Neural cell (in vitro differentiated cells): ENCODE results near the gene APRT. TPM values are rescaled to one million over a fixed set of nuclear protein-coding genes. Genes with fewer than 3 reads are reported as not detected.

Source experiments
- H2AFZ ChIP-seq: fragments of 200-600, 300-800 bp; sonication (generic), shearing (Covaris generic); 2 replicates; pipeline ENCODE4 v1.6.0; 2014; ENCODE audit warnings: low read depth, mild to moderate bottlenecking, antibody characterized with exemption, low read length, moderate library complexity
- H3F3A ChIP-seq: fragments of 200-600 bp; shearing (Covaris generic); 2 replicates; pipeline ENCODE4 v1.6.1; 2016; ENCODE audit warnings: mild to moderate bottlenecking, moderate library complexity, mixed read lengths, antibody characterized with exemption, low read length; ENCODE audit not compliant: insufficient read depth, poor library complexity, severe bottlenecking
- H3K27ac ChIP-seq: fragments of 200-600, 300-800 bp; sonication (generic), shearing (Covaris generic); 2 replicates; pipeline ENCODE4 v1.5.1; 2014; ENCODE audit warnings: mild to moderate bottlenecking, low read length, moderate library complexity
- H3K27me3 ChIP-seq: fragments of 300-800, 200-600 bp; sonication (generic), shearing (Covaris generic); 2 replicates; pipeline ENCODE4 v1.6.0; 2014; ENCODE audit warnings: mild to moderate bottlenecking, low read depth, low read length, moderate library complexity; ENCODE audit not compliant: insufficient read depth
- H3K36me3 ChIP-seq: fragments of 300-800, 200-600 bp; sonication (generic), shearing (Covaris generic); 2 replicates; pipeline ENCODE4 v1.5.1; 2014; ENCODE audit warnings: mild to moderate bottlenecking, antibody characterized with exemption, low read length, moderate library complexity; ENCODE audit not compliant: insufficient read depth
- H3K4me2 ChIP-seq: fragments of 300-800, 200-600 bp; sonication (generic), shearing (Covaris generic); 2 replicates; pipeline ENCODE4 v1.6.0; 2014; ENCODE audit warnings: mild to moderate bottlenecking, low read length
- H3K4me3 ChIP-seq: fragments of 300-800, 200-600 bp; sonication (generic), shearing (Covaris generic); 2 replicates; pipeline ENCODE4 v1.5.1; 2014; ENCODE audit warnings: mild to moderate bottlenecking, low read length, moderate library complexity
- H3K79me2 ChIP-seq: fragments of 200-600 bp; shearing (Covaris generic); replicated peaks from 2 replicates; pipeline ENCODE4 v1.6.0; 2014; ENCODE audit warnings: mild to moderate bottlenecking, low read length, moderate library complexity; ENCODE audit not compliant: insufficient read depth
- H3K9ac ChIP-seq: fragments of 300-800, 200-600 bp; sonication (generic), shearing (Covaris generic); 2 replicates; pipeline ENCODE4 v1.6.1; 2016; ENCODE audit warnings: mild to moderate bottlenecking, low read length, mixed read lengths
- H3K9me2 ChIP-seq: fragments of 200-600 bp; shearing (Covaris generic); 2 replicates; pipeline ENCODE4 v1.6.1; 2016; ENCODE audit warnings: mild to moderate bottlenecking, low read length, mixed read lengths; ENCODE audit not compliant: insufficient read depth
- H3K9me3 ChIP-seq: fragments of 200-600, 300-800 bp; sonication (generic), shearing (Covaris generic); 2 replicates; pipeline ENCODE4 v1.6.1; 2016; ENCODE audit warnings: mild to moderate bottlenecking, mixed run types, low read length, moderate library complexity, mixed read lengths
- H4K20me1 ChIP-seq: fragments of 200-600 bp; shearing (Covaris generic); 2 replicates; pipeline ENCODE4 v1.6.1; 2016; ENCODE audit warnings: mild to moderate bottlenecking, mixed run types; ENCODE audit not compliant: insufficient read depth
- CTCF ChIP-seq: fragments of 450-650 bp; IDR thresholded peaks from 2 replicates; pipeline ENCODE4 v1.5.1; 2014; ENCODE audit warnings: antibody characterized with exemption, mild to moderate bottlenecking, moderate library complexity; ENCODE audit not compliant: poor library complexity, severe bottlenecking
- MXI1 ChIP-seq: fragments of 450-650 bp; conservative IDR thresholded peaks from 2 replicates; pipeline ENCODE4 v1.6.1; 2014; ENCODE audit warnings: antibody characterized with exemption, mild to moderate bottlenecking; ENCODE audit not compliant: poor library complexity, severe bottlenecking
- POLR2AphosphoS5 ChIP-seq: IDR thresholded peaks from 2 replicates; pipeline ENCODE4 v1.6.1; 2012
- RAD21 ChIP-seq: fragments of 450-650 bp; conservative IDR thresholded peaks from 2 replicates; pipeline ENCODE4 v1.6.1; 2014; ENCODE audit warnings: antibody characterized with exemption, mild to moderate bottlenecking, moderate library complexity
- REST ChIP-seq: IDR thresholded peaks from 2 replicates; pipeline ENCODE4 v1.6.1; 2012; ENCODE audit warnings: borderline replicate concordance
- SMC3 ChIP-seq: fragments of 450-650 bp; conservative IDR thresholded peaks from 2 replicates; pipeline ENCODE4 v1.6.1; 2014; ENCODE audit warnings: antibody characterized with exemption, mild to moderate bottlenecking, moderate library complexity; ENCODE audit not compliant: poor library complexity
- TAF1 ChIP-seq: IDR thresholded peaks from 2 replicates; pipeline ENCODE4 v1.6.1; 2012; ENCODE audit warnings: low read depth
- polyA plus RNA-seq: library from polyadenylated mRNA; depleted of rRNA; stranded (reverse); fragments of >200 nt; gene quantifications from 2 replicates; pipeline ENCODE4 v1.2.3, GENCODE V29; 2014

Gene APRT
- polyA plus RNA-seq, 1 donor from 2014 or later: 52.0 TPM

- no peaks in the 10 kb centered on the region for H3K79me2 ChIP-seq
These were observed 31.3 kb downstream of the APRT start for GRCh38 chr16:88780142-88781062.

More at GRCh38 chr16:88780142-88781062, 31.3 kb downstream of the APRT start:
- H3K4me2 ChIP-seq: no peak overlapping the region
- H3K27ac ChIP-seq: no peak overlapping the region
- H3K9me2 ChIP-seq: no peaks in the 10 kb centered on the region
- no peaks in the 10 kb centered on the region for H3K9me3 ChIP-seq
- H3K27me3 ChIP-seq: peaks cover 28% of the 10 kb centered on the region
- TF ChIP-seq POLR2AphosphoS5 (no peak), TAF1 (no peak), CTCF (no peak), MXI1 (no peak), SMC3 (no peak), REST (no peak), RAD21 (no peak)
- H2AFZ ChIP-seq: no peak overlapping the region
- no peaks in the 10 kb centered on the region for H4K20me1 ChIP-seq
- no peak overlapping the region for H3K9ac ChIP-seq
- no peak overlapping the region for H3K4me3 ChIP-seq
- no peaks in the 10 kb centered on the region for H3K36me3 ChIP-seq
- no peaks in the 10 kb centered on the region for H3F3A ChIP-seq
